Motor neuron (in vitro differentiated cells): ENCODE results near the gene UTP20. TPM values are rescaled to one million over a fixed set of nuclear protein-coding genes. Genes with fewer than 3 reads are reported as not detected.

Experiments used
- ATAC-seq, 8 experiments: fragments of 200-7000 bp; cut with Tn5 transposase; replicated peaks in 6 of 8; 2 replicates each; pipeline ENCODE4 v1.8.0; 2021; ENCODE audit warnings: mild to moderate bottlenecking in 8 of 8, moderate library complexity in 8 of 8
- H3K27ac ChIP-seq, 2 donors: fragments of 250-450 bp; sonication (Bioruptor Pico); 2 replicates each; pipeline ENCODE4 v1.9.0; 2021; ENCODE audit warnings: antibody characterized with exemption in 2 of 2, mild to moderate bottlenecking in 2 of 2, moderate library complexity in 1 of 2
- H3K4me1 ChIP-seq, 2 donors: fragments of 250-450 bp; sonication (Bioruptor Pico); replicated peaks in 1 of 2; 2 replicates each; pipeline ENCODE4 v1.6.1; 2021; ENCODE audit warnings: antibody characterized with exemption in 2 of 2, mild to moderate bottlenecking in 2 of 2, moderate library complexity in 1 of 2
- H3K4me3 ChIP-seq, 5 donors: fragments of 250-450 bp; sonication (Bioruptor Pico); 2 replicates each; pipeline ENCODE4 v1.9.0; 2021; ENCODE audit warnings: antibody characterized with exemption in 5 of 5, mild to moderate bottlenecking in 5 of 5, moderate library complexity in 4 of 5
- WGBS, 10 experiments: fragments of 450-650 bp; shearing (Covaris generic); methylation state at CpG; one replicate each; pipeline ENCODE4 v1.0.0; 2022; 5-methylcytosine and 5-hydroxymethylcytosine counted together
- in situ Hi-C, 9 experiments: fragments of 400-800 bp; cut with MboI; loops; one replicate each; pipeline ENCODE4 v1.15.0; 2021; ENCODE audit warnings: low sequenced_read_pairs in 9 of 9, low pct_unique_long_range_greater_than_20kb in 2 of 9; ENCODE audit not compliant: unreplicated experiment in 9 of 9
- total RNA-seq, 8 experiments: library from RNA; unstranded; fragments of 300-600 nt; gene quantifications; 2 replicates each; pipeline versions ENCODE4 v1.2.3 to v1.2.4, GENCODE V29; 2022

The UTP20 gene
- total RNA-seq, 8 experiments from 2014 or later: 3.4 to 25.4 (median 10.9) TPM

- WGBS, 10 experiments: 90 to 100% (median 100%) methylated on average over 1 to 4 of the region's 4 CpGs; no CpG with 5 or more reads in 4 of the 10 experiments
- no peak overlapping the region for H3K27ac ChIP-seq
- H3K4me1 ChIP-seq: no peaks in the 10 kb centered on the region
- in situ Hi-C loops: no loop called here
- no peak overlapping the region for H3K4me3 ChIP-seq
- ATAC-seq: no peak
Observed at GRCh38 chr12:101297661-101298060, 17.8 kb downstream of the UTP20 start.

- Histone ChIP-seq H3K27ac (no peak overlapping the region), H3K4me3 (no peak overlapping the region), H3K4me1 (no peaks in the 10 kb centered on the region)
- WGBS, 10 experiments: 26 to 100% (median 68%) methylated on average over 1 to 2 of the region's 2 CpGs; no CpG with 5 or more reads in 3 of the 10 experiments
- in situ Hi-C loops: no loop called here
- ATAC-seq: no peak
Observed at GRCh38 chr12:101298426-101298825, 18.5 kb downstream of the UTP20 start.

- ATAC-seq: no peak
- in situ Hi-C loops: no loop called here
- no peaks in the 10 kb centered on the region for H3K4me1 ChIP-seq
- WGBS, 10 experiments: 79 to 100% (median 100%) methylated on average over 1 to 2 of the region's 2 CpGs; no CpG with 5 or more reads in 1 of the 10 experiments
- H3K27ac ChIP-seq: no peak overlapping the region
- H3K4me3 ChIP-seq: no peak overlapping the region
Observed at GRCh38 chr12:101299346-101299745, 19.4 kb downstream of the UTP20 start.

- no peak overlapping the region for H3K4me3 ChIP-seq
- ATAC-seq: no peak
- WGBS, 10 experiments: 63 to 100% (median 95%) methylated on average over 1 to 3 of the region's 3 CpGs; no CpG with 5 or more reads in 2 of the 10 experiments
- in situ Hi-C loops: loop anchor here in 1 of 9 experiments (25.0 kb wide), 1 partner anchor 463 kb away; no protein-coding TSS in a partner anchor
- no peaks in the 10 kb centered on the region for H3K4me1 ChIP-seq
- no peak overlapping the region for H3K27ac ChIP-seq
Observed at GRCh38 chr12:101299931-101300330, 20.0 kb downstream of the UTP20 start.

- Histone ChIP-seq H3K4me3 (no peak overlapping the region), H3K4me1 (no peaks in the 10 kb centered on the region), H3K27ac (no peak overlapping the region)
- no peak for ATAC-seq
- in situ Hi-C loops: loop anchor here in 1 of 9 experiments (25.0 kb wide), 1 partner anchor 465 kb away; no protein-coding TSS in a partner anchor
- WGBS, 10 experiments: 56 to 100% (median 93%) methylated on average over 1 to 4 of the region's 4 CpGs; no CpG with 5 or more reads in 1 of the 10 experiments
Observed at GRCh38 chr12:101302741-101303140, 22.8 kb downstream of the UTP20 start.

GRCh38 chr12:101305226-101305779, 25.4 kb downstream of the UTP20 start:
- 62 to 100% (median 100%) methylated on average over 1 to 2 of the region's 2 CpGs; no CpG with 5 or more reads in 3 of the 10 experiments for WGBS, 10 experiments
- in situ Hi-C loops: loop anchor here in 1 of 9 experiments (25.0 kb wide), 1 partner anchor 468 kb away; no protein-coding TSS in a partner anchor
- Histone ChIP-seq H3K27ac (no peak overlapping the region), H3K4me3 (no peak overlapping the region), H3K4me1 (no peaks in the 10 kb centered on the region)
- no peak for ATAC-seq

GRCh38 chr12:101305794-101306193, 25.9 kb downstream of the UTP20 start:
- peak in 1 of 8 experiments; percentile 52 for ATAC-seq
- no peaks in the 10 kb centered on the region for H3K4me1 ChIP-seq
- in situ Hi-C loops: loop anchor here in 1 of 9 experiments (25.0 kb wide), 1 partner anchor 468 kb away; no protein-coding TSS in a partner anchor
- no peak overlapping the region for H3K4me3 ChIP-seq
- WGBS, 10 experiments: 75 to 100% (median 100%) methylated on average over 1 to 2 of the region's 2 CpGs; no CpG with 5 or more reads in 3 of the 10 experiments
- no peak overlapping the region for H3K27ac ChIP-seq

- Histone ChIP-seq H3K4me3 (no peak overlapping the region), H3K27ac (no peak overlapping the region), H3K4me1 (no peaks in the 10 kb centered on the region)
- no peak for ATAC-seq
- in situ Hi-C loops: loop anchor here in 1 of 9 experiments (25.0 kb wide), 1 partner anchor 485 kb away; no protein-coding TSS in a partner anchor
Observed at GRCh38 chr12:101322480-101322879, 42.6 kb downstream of the UTP20 start.

GRCh38 chr12:101323255-101323654, 43.4 kb downstream of the UTP20 start:
- in situ Hi-C loops: loop anchor here in 1 of 9 experiments (25.0 kb wide), 1 partner anchor 486 kb away; no protein-coding TSS in a partner anchor
- Histone ChIP-seq H3K4me3 (no peak overlapping the region), H3K4me1 (no peaks in the 10 kb centered on the region), H3K27ac (no peak overlapping the region)
- WGBS, 10 experiments: 92 to 100% (median 100%) methylated on average over 1 of the region's 1 CpG
- ATAC-seq: no peak

- Histone ChIP-seq H3K27ac (no peak overlapping the region), H3K4me3 (no peak overlapping the region), H3K4me1 (no peaks in the 10 kb centered on the region)
- no peak for ATAC-seq
- WGBS, 10 experiments: 14 to 100% (median 89%) methylated on average over 1 to 3 of the region's 3 CpGs
- in situ Hi-C loops: no loop called here
Observed at GRCh38 chr12:101325590-101325989, 45.7 kb downstream of the UTP20 start.

GRCh38 chr12:101327051-101327450, 47.1 kb downstream of the UTP20 start:
- 76 to 100% (median 92%) methylated on average over 3 to 8 of the region's 8 CpGs; no CpG with 5 or more reads in 2 of the 10 experiments for WGBS, 10 experiments
- in situ Hi-C loops: no loop called here
- Histone ChIP-seq H3K27ac (no peak overlapping the region), H3K4me3 (no peak overlapping the region), H3K4me1 (no peaks in the 10 kb centered on the region)
- ATAC-seq: no peak

- Histone ChIP-seq H3K4me3 (no peak overlapping the region), H3K4me1 (no peaks in the 10 kb centered on the region), H3K27ac (no peak overlapping the region)
- in situ Hi-C loops: no loop called here
- 58 to 100% (median 95%) methylated on average over 1 to 2 of the region's 2 CpGs for WGBS, 10 experiments
- no peak for ATAC-seq
Observed at GRCh38 chr12:101327546-101327945, 47.6 kb downstream of the UTP20 start.

GRCh38 chr12:101328917-101329316, 49.0 kb downstream of the UTP20 start:
- Histone ChIP-seq H3K4me1 (no peaks in the 10 kb centered on the region), H3K4me3 (no peak overlapping the region), H3K27ac (no peak overlapping the region)
- ATAC-seq: no peak
- in situ Hi-C loops: no loop called here
- WGBS, 10 experiments: 90 to 100% (median 95%) methylated on average over 2 to 3 of the region's 3 CpGs; no CpG with 5 or more reads in 1 of the 10 experiments

GRCh38 chr12:101330631-101331030, 50.7 kb downstream of the UTP20 start:
- no peak for ATAC-seq
- Histone ChIP-seq H3K4me1 (no peaks in the 10 kb centered on the region), H3K27ac (no peak overlapping the region), H3K4me3 (no peak overlapping the region)
- WGBS, 10 experiments: 0 to 100% (median 71%) methylated on average over 1 of the region's 1 CpG; no CpG with 5 or more reads in 2 of the 10 experiments
- in situ Hi-C loops: no loop called here
